Immature natural killer cell (primary cell): ENCODE results near the gene CCHCR1. TPM values are rescaled to one million over a fixed set of nuclear protein-coding genes. Genes with fewer than 3 reads are reported as not detected.

Experiments used
- DNase-seq, 3 donors: peaks; one replicate each; pipeline ENCODE4 v3.0.0; 2022; ENCODE audit warnings: mixed read lengths in 1 of 3
- H3K27ac Mint-ChIP-seq, 6 donors: one replicate each; pipeline ENCODE4 v1.8.0; 2020; ENCODE audit warnings: mixed read lengths in 6 of 6, mild to moderate bottlenecking in 5 of 6, inconsistent platforms in 4 of 6, moderate library complexity in 3 of 6
- H3K27me3 Mint-ChIP-seq, 3 donors: one replicate each; pipeline ENCODE4 v1.8.0; 2020 to 2021; ENCODE audit warnings: low read depth in 3 of 3, mild to moderate bottlenecking in 3 of 3, mixed read lengths in 3 of 3, moderate library complexity in 3 of 3, inconsistent platforms in 1 of 3
- H3K36me3 Mint-ChIP-seq, 3 donors: one replicate each; pipeline ENCODE4 v1.8.0; 2020; ENCODE audit warnings: mixed read lengths in 3 of 3, inconsistent platforms in 2 of 3, mild to moderate bottlenecking in 2 of 3
- H3K4me1 Mint-ChIP-seq, 2 donors: one replicate each; pipeline ENCODE4 v1.8.0; 2020; ENCODE audit warnings: inconsistent platforms in 2 of 2, mild to moderate bottlenecking in 2 of 2, mixed read lengths in 2 of 2, moderate library complexity in 1 of 2
- H3K4me3 Mint-ChIP-seq, 5 donors: one replicate each; pipeline ENCODE4 v1.8.0; 2020; ENCODE audit warnings: mild to moderate bottlenecking in 5 of 5, mixed read lengths in 5 of 5, inconsistent platforms in 3 of 5, moderate library complexity in 3 of 5
- H3K9me3 Mint-ChIP-seq, 6 donors: one replicate each; pipeline ENCODE4 v1.8.0; 2020; ENCODE audit warnings: mild to moderate bottlenecking in 6 of 6, mixed read lengths in 6 of 6, inconsistent platforms in 4 of 6, moderate library complexity in 3 of 6
- polyA plus RNA-seq, 3 donors: library from polyadenylated mRNA; unstranded; fragments of 300-500 nt; fragmentation: Illumina TruSeq; gene quantifications; one replicate each; pipeline ENCODE4 v1.2.3, GENCODE V29; 2021

Gene CCHCR1
- polyA plus RNA-seq, 3 donors from 2014 or later = 0.42 to 6.1 (median 4.8) TPM

GRCh38 chr6:31144296-31144969 lies 13.2 kb downstream of the CCHCR1 start:
- H3K9me3 Mint-ChIP-seq = no peaks in the 10 kb centered on the region
- peaks cover 0 to 10% (median 0%) of the 10 kb centered on the region in 3 donors for H3K36me3 Mint-ChIP-seq
- H3K27me3 Mint-ChIP-seq = peaks cover 0 to 2% (median 1%) of the 10 kb centered on the region in 3 donors
- no peak overlapping the region for H3K4me3 Mint-ChIP-seq
- H3K27ac Mint-ChIP-seq = no peak overlapping the region
- no peak for DNase-seq
- H3K4me1 Mint-ChIP-seq = no peaks in the 10 kb centered on the region

- H3K27ac Mint-ChIP-seq = no peak overlapping the region
- no peak overlapping the region for H3K4me3 Mint-ChIP-seq
Measured at GRCh38 chr6:31143148-31143547, 14.5 kb downstream of the CCHCR1 start.

GRCh38 chr6:31142361-31142761 lies 15.2 kb downstream of the CCHCR1 start:
- Mint-ChIP-seq H3K27me3 (peaks cover 0 to 2% (median 1%) of the 10 kb centered on the region in 3 donors), H3K36me3 (peaks cover 0 to 10% (median 0%) of the 10 kb centered on the region in 3 donors), H3K4me3 (no peak overlapping the region), H3K27ac (no peak overlapping the region), H3K4me1 (peaks cover 5 to 6% of the 10 kb centered on the region in 2 donors), H3K9me3 (no peaks in the 10 kb centered on the region)
- no peak for DNase-seq

More at GRCh38 chr6:31143148-31143547, 14.5 kb downstream of the CCHCR1 start:
- no peak for DNase-seq
- no peaks in the 10 kb centered on the region for H3K9me3 Mint-ChIP-seq
- peaks cover 0 to 2% (median 1%) of the 10 kb centered on the region in 3 donors for H3K27me3 Mint-ChIP-seq
- no peaks in the 10 kb centered on the region for H3K4me1 Mint-ChIP-seq
- H3K36me3 Mint-ChIP-seq = peaks cover 0 to 10% (median 0%) of the 10 kb centered on the region in 3 donors

GRCh38 chr6:31140643-31141042 lies 17.0 kb downstream of the CCHCR1 start:
- no peak overlapping the region for H3K27ac Mint-ChIP-seq

GRCh38 chr6:31139599-31139998 lies 18.0 kb downstream of the CCHCR1 start:
- no peak overlapping the region for H3K27ac Mint-ChIP-seq
- H3K27me3 Mint-ChIP-seq = no peaks in the 10 kb centered on the region
- peaks cover 0 to 4% (median 0%) of the 10 kb centered on the region in 3 donors for H3K36me3 Mint-ChIP-seq
- no peaks in the 10 kb centered on the region for H3K9me3 Mint-ChIP-seq
- peaks cover 6 to 7% of the 10 kb centered on the region in 2 donors for H3K4me1 Mint-ChIP-seq
- no peak overlapping the region for H3K4me3 Mint-ChIP-seq
- DNase-seq = no peak

More at GRCh38 chr6:31140643-31141042, 17.0 kb downstream of the CCHCR1 start:
- Mint-ChIP-seq H3K4me3 (no peak overlapping the region), H3K27me3 (no peaks in the 10 kb centered on the region), H3K4me1 (peaks cover 6 to 7% of the 10 kb centered on the region in 2 donors), H3K36me3 (peaks cover 0 to 10% (median 0%) of the 10 kb centered on the region in 3 donors), H3K9me3 (no peaks in the 10 kb centered on the region)
- no peak for DNase-seq

GRCh38 chr6:31138982-31139381 lies 18.6 kb downstream of the CCHCR1 start, which contains the start of gene PSORS1C2:
TSS of gene PSORS1C2 (minus strand) at chr6:31139066. CDS start at chr6:31139026, 40 bp downstream.
- Mint-ChIP-seq H3K27me3 (no peaks in the 10 kb centered on the region), H3K27ac (peak within 1 kb of the TSS in 1 of 6 donors; percentile 88), H3K4me1 (peaks cover 6 to 7% of the 10 kb centered on the region in 2 donors), H3K36me3 (peaks cover 0 to 4% (median 0%) of the 10 kb centered on the region in 3 donors), H3K4me3 (peak within 1 kb of the TSS in 3 of 5 donors; percentile 77 to 92 (median 78)), H3K9me3 (no peaks in the 10 kb centered on the region)
- DNase-seq = no peak

GRCh38 chr6:31135710-31136109 lies 21.9 kb downstream of the CCHCR1 start:
- peaks cover 6 to 7% of the 10 kb centered on the region in 2 donors for H3K4me1 Mint-ChIP-seq
- no peaks in the 10 kb centered on the region for H3K36me3 Mint-ChIP-seq
- no peak overlapping the region for H3K4me3 Mint-ChIP-seq
- H3K27ac Mint-ChIP-seq = no peak overlapping the region
- DNase-seq = no peak
- H3K9me3 Mint-ChIP-seq = no peaks in the 10 kb centered on the region
- no peaks in the 10 kb centered on the region for H3K27me3 Mint-ChIP-seq

- Mint-ChIP-seq H3K27me3 (peaks cover 2 to 5% (median 5%) of the 10 kb centered on the region in 3 donors), H3K4me1 (peaks cover 3 to 6% of the 10 kb centered on the region in 2 donors), H3K4me3 (no peak overlapping the region), H3K36me3 (no peaks in the 10 kb centered on the region), H3K27ac (no peak overlapping the region), H3K9me3 (no peaks in the 10 kb centered on the region)
- no peak for DNase-seq
Measured at GRCh38 chr6:31132806-31133205, 24.8 kb downstream of the CCHCR1 start.

GRCh38 chr6:31131595-31131994 lies 26.0 kb downstream of the CCHCR1 start:
- Mint-ChIP-seq H3K27me3 (peaks cover 4 to 5% (median 5%) of the 10 kb centered on the region in 3 donors), H3K4me3 (no peak overlapping the region), H3K27ac (no peak overlapping the region), H3K36me3 (no peaks in the 10 kb centered on the region), H3K9me3 (no peaks in the 10 kb centered on the region), H3K4me1 (no peaks in the 10 kb centered on the region)
- no peak for DNase-seq

GRCh38 chr6:31130751-31131150 lies 26.9 kb downstream of the CCHCR1 start:
- Mint-ChIP-seq H3K4me3 (no peak overlapping the region), H3K36me3 (no peaks in the 10 kb centered on the region), H3K27me3 (peaks cover 5 to 6% (median 5%) of the 10 kb centered on the region in 3 donors), H3K4me1 (no peaks in the 10 kb centered on the region), H3K9me3 (no peaks in the 10 kb centered on the region), H3K27ac (no peak overlapping the region)
- no peak for DNase-seq

GRCh38 chr6:31129130-31129529 lies 28.5 kb downstream of the CCHCR1 start:
- H3K9me3 Mint-ChIP-seq = no peaks in the 10 kb centered on the region
- no peak for DNase-seq
- H3K27ac Mint-ChIP-seq = no peak overlapping the region
- peaks cover 5 to 6% (median 5%) of the 10 kb centered on the region in 3 donors for H3K27me3 Mint-ChIP-seq
- no peak overlapping the region for H3K4me3 Mint-ChIP-seq
- H3K4me1 Mint-ChIP-seq = no peaks in the 10 kb centered on the region
- H3K36me3 Mint-ChIP-seq = no peaks in the 10 kb centered on the region

GRCh38 chr6:31128093-31128676 lies 29.4 kb downstream of the CCHCR1 start:
- H3K36me3 Mint-ChIP-seq = no peaks in the 10 kb centered on the region
- no peaks in the 10 kb centered on the region for H3K9me3 Mint-ChIP-seq
- peaks cover 5 to 6% (median 5%) of the 10 kb centered on the region in 3 donors for H3K27me3 Mint-ChIP-seq
- H3K4me1 Mint-ChIP-seq = no peaks in the 10 kb centered on the region
- H3K4me3 Mint-ChIP-seq = no peak overlapping the region
- DNase-seq = peak; percentile 38 to 49 (median 42)
- no peak overlapping the region for H3K27ac Mint-ChIP-seq

- H3K4me3 Mint-ChIP-seq = no peak overlapping the region
- no peak for DNase-seq
- no peaks in the 10 kb centered on the region for H3K4me1 Mint-ChIP-seq
- H3K27me3 Mint-ChIP-seq = peaks cover 5 to 10% (median 8%) of the 10 kb centered on the region in 3 donors
- H3K27ac Mint-ChIP-seq = no peak overlapping the region
- no peaks in the 10 kb centered on the region for H3K9me3 Mint-ChIP-seq
- H3K36me3 Mint-ChIP-seq = no peaks in the 10 kb centered on the region
Measured at GRCh38 chr6:31126396-31127175, 31.0 kb downstream of the CCHCR1 start.
